ENCODE measurements around the gene CACNA1I.

DNA sequence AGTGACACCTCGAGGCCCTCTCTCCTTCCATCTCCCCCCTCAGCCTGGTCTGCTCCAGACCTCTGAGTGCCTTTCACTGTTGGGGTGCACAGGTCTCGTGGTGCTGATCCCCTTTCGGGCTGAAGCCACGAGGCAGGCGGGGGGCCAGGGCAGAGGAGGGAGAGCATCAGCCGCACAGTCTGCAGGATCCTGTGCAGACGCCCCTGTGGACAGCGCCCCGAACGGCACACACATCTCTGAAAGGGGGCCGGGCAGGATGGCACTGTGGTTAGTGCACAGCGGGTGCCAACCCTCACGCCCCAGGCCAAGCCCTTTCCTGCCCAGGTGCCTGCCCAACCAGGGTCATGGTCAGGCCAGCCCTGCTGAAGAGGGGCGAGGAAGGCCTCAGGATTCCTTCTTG, 56.7 kb downstream of the CACNA1I start:
- no peak for TF ChIP-seq CTCF (IDR thresholded peaks at IDR 0.05)
- TF ChIP-seq POLR2A (IDR thresholded peaks at IDR 0.05), result no peak
